ENCODE results near the gene COL10A1. TPM values are rescaled to one million over a fixed set of nuclear protein-coding genes. Genes with fewer than 3 reads are reported as not detected.

Gene COL10A1
- total RNA-seq = not detected
- long read RNA-seq, partial matches to known transcripts = 0 of 2 reads
- long read RNA-seq, other reads (novel, unspliced or antisense) = 2 of 2 reads

DNA sequence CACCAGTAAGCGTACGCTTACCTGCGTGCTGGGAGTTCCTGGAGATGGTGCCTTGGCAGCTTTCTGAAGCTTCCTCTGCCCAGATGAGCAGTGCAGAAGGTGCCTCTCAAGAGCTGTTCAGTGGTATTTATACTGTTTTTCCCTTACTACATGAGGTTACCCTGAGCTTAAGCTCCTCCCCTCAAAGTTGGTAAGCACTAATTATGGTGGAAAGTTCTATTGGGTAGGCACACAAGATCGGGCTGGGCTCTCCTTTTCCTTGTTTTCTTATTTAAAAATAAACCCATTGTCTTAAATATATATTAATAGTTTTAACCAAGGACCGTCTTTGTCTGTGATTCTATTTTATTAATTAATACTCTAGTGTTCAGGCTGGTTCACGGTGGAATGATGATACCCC is at the start of gene COL10A1:
COL10A1 (minus strand) TSS at position 101 of the 400 bp plus-strand sequence. CDS start 640 bp downstream, outside the sequence.
- DNase-seq = no peak
- intact Hi-C loops (cut with micrococcal nuclease) = no loop called here
- ATAC-seq = no peak

- intact Hi-C loops (cut with micrococcal nuclease) = no loop called here
- no peak for DNase-seq
- ATAC-seq = no peak
These were observed 49.4 kb upstream of the COL10A1 start for GRCh38 chr6:116175344-116175743.

- intact Hi-C loops (cut with micrococcal nuclease) = no loop called here
- peak; percentile 61 for ATAC-seq
- DNase-seq = no peak
These were observed 48.0 kb upstream of the COL10A1 start for GRCh38 chr6:116173928-116174327.

DNA sequence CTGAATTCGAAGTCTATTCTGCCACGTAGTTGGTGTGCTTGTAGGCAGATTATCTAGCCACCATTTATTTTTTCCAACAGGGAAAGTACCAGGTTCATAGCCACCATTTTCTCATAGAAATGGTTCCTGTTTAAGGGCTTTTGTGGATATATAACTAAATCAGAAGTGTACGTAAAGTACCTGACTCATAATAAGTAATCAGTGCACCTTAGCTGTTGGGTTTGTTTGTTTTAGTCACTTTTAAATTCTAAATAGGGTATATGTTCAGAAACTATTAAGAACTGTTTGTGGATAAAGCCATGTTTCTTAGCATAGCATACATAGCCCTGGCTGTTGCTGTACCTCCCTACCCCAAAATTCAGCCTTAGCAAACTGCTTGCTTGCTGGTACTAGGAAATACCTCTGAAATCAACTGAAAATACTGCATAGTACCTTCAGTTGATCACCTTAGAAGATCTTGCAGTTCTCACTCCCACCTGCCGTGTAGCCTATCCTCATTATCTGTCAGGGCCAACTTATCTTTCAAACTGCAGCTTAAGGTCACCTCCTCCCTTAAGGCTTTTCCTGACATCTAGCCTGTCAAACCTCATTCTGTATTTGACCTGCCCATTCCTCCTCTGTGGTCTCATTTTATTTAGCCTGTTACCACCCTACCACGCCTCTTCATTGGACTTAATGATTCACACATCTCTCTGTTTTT is 44.6 kb upstream of the COL10A1 start:
- no peak for ATAC-seq
- intact Hi-C loops (cut with micrococcal nuclease) = no loop called here
- no peak for DNase-seq

GRCh38 chr6:116169880-116170279 is 43.9 kb upstream of the COL10A1 start:
- ATAC-seq (no peak), DNase-seq (no peak)
- intact Hi-C loops (cut with micrococcal nuclease) = no loop called here

DNA sequence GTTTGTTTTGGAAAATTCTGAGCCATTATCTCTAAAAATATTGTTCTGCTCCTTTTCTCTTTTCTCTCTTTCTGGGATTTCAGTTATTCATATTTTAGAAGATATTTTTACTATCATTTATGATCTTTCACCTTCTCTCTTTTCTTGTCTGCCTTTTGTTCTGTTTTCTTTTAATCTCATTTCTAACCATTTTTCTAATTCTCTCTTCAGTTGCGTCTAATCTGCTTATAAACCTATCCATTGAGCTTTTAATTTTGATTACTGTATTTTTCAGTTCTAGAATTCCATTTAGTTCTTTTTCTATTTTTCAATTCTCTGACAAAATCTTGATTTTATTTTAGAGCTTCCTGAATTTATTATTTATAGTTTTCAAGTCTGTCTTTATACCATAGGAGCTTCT is 42.2 kb upstream of the COL10A1 start:
- ATAC-seq = no peak
- no peak for DNase-seq
- intact Hi-C loops (cut with micrococcal nuclease) = no loop called here

DNA sequence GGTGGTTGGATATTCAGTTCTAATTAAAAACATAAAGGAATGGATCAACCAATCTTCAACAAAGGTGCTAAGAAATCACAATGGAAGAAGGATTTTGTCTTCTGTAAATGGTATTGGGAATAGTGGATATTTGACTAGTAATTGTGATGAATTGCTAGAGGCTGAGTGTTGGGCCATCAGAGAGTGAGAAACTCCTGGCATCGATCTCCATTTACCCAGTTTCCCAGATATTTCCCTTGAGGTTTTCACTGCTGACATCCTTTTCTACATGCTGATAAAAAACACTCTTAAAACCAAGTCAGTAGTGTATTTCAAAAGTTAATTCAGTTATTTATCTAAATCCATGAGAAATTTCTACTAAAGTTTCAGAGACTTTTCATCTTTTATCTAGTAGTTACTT is 40.4 kb upstream of the COL10A1 start:
- intact Hi-C loops (cut with micrococcal nuclease) = no loop called here
- DNase-seq (no peak), ATAC-seq (no peak)

DNA sequence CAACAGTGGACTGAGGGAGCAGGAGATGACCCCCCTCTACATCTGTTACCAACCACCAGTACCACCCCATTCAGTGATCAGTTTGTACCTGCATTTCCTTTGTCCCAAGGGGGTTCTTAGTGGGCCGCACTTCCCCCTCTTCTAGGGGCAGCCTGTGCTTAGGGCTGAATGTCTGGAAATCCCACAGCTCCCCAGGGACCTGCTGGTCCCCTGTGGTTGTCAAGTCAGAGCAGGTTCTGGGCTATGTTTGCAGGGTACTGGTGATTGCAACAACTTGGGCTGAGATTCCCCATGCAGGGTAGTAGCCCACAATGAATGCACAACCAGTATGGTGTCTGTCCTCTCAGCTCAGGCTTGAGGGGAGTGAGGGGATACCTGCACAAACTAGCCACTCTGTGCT is 39.7 kb upstream of the COL10A1 start:
- DNase-seq (no peak), ATAC-seq (no peak)
- intact Hi-C loops (cut with micrococcal nuclease) = no loop called here

GRCh38 chr6:116159782-116160524 is 34.0 kb upstream of the COL10A1 start:
- intact Hi-C loops (cut with micrococcal nuclease) = no loop called here
- no peak for ATAC-seq
- DNase-seq = no peak

- DNase-seq (no peak), ATAC-seq (no peak)
- intact Hi-C loops (cut with micrococcal nuclease) = no loop called here
These were observed 32.7 kb upstream of the COL10A1 start for GRCh38 chr6:116158641-116159040.

DNA sequence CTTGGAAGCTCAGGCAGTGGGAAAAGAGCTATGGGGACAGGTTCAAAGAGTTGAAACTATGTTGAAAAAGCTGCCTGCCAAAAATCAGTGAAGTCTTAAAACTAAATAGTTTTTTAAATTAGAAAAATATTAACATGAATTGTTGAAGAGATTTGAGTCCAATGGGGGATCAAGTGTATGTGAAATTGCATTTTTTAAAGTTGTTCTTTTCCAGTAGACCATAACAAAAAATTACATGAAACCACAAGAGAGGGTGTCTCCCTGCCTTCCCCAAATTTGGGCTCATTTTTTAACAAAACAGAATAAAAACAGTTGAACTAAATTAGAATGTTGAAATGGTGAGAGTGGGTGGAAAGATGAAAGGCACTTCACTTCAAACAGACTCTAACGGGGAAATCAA is 31.5 kb upstream of the COL10A1 start:
- ATAC-seq = no peak
- DNase-seq = no peak
- intact Hi-C loops (cut with micrococcal nuclease) = no loop called here

DNA sequence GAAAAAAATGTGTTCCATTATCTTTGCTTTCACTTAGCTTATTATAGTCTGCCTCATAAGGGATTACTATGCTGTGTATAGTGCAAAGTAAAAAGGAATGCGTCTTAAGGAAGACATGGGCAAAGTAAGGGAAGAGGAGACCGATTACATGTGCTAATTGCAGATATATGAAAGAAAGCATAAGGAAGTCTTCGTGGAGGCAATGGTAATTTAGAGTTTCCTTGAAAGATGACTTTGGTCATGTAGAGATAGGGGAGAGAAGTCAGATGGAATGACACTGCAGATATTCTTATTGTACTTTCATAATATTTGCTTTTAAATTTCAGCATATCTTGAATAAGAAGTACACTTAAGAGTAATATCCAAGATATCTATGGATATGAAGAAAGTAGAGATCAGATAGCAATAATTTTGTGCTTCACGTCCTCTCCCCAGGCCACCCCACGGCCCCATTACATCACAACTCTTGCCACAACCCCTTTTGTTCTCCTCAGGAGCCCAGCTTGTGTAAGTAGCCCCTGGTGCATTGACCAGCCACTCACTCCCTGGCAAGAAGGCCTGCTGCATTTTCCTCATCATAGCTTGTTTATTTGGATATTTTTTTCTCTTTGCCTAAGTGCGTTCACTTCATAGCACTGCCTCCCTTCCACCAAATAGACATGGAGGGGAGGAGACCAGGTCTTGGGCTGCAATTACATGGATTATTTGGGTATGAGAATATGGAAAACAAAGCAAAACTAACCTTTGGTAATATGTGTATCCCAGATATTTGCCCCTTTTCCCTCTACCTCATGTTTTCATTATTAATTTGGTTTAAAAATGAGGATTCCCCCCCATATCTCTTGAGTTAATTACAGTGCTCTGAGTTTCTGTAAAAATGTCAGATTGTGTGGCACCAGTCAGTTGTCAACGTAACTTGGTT is 30.7 kb upstream of the COL10A1 start:
- intact Hi-C loops (cut with micrococcal nuclease) = no loop called here
- ATAC-seq (no peak), DNase-seq (no peak)

DNA sequence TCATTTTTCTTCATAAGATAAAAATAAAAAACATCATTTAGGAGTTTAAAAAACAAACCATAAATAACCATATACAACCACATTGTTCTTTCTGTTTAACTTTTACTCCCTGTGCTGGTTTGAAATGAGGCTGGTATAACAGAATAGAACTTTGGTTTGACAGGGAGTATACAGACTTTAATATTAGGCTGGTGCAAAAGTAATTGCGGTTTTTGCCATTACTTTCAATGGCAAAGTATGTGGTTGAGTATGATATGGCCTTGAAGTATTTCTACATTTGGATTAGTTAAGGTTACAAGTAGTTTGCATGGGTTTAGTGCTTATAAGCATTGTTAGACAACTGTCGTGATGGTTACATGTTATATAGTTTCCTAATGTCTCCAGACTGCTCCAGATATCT is 29.0 kb upstream of the COL10A1 start:
- ATAC-seq (no peak), DNase-seq (no peak)
- intact Hi-C loops (cut with micrococcal nuclease) = no loop called here

DNA sequence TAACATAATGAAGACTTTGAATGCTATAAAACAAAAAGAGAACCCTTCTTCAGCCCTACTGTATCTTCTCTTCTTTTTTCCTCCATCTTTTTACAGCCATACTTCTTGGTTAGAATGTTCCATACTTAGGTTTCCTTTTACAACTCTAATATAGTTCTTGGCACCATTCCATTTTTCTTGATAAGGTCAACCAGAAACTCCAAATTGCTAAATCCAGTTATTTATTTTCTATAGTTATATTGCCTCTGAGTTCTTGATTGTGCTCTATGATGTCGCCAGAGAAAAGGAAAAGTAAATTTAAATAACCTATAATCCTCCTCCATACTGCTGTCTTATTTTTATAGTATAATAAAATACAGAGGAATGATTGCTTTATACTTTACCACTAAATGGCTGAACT is 26.7 kb upstream of the COL10A1 start:
- ATAC-seq (no peak), DNase-seq (no peak)
- intact Hi-C loops (cut with micrococcal nuclease) = no loop called here

DNA sequence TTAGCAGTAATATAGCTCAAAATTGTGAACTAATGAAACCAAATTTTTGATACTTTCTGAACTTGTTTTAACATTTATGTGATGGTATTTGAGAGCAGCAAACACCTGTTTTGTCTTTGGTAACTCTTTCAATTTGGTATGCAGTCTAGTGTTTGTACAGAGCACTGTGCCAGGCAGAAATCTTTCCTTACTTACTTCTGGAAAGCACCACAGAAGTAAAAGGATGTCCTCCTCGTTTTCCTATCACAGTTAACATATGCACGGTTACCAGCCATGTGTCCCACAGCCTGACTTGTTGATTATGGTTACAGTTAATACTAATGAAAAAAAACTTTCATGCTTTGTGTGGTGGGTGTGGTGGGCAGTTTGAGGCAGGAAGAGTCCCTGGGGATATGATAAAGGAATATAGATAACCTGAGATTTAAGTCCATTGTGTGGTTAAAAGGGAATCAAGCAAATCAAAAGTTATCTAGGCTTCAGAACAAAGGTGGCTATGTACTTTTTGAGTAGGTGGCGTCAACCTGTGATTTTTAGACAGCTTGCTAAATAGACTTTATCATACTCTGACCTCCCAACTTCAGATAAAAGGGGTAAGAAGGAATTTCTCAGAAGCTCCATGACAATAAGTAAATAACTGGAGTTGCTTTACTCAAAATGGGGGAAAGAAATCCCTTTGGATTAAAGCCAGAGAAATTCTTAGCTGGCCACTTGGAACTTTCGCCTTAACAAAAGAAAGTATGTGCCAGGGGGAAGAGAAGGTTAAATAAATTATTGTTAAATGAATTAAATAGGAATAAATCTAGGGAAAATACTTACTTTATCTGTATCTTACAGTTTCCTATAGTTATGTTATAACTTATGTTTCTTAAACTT is 20.1 kb upstream of the COL10A1 start:
- DNase-seq = no peak
- ATAC-seq = no peak
- intact Hi-C loops (cut with micrococcal nuclease) = no loop called here

GRCh38 chr6:116144605-116145004 is 18.7 kb upstream of the COL10A1 start:
- intact Hi-C loops (cut with micrococcal nuclease) = no loop called here
- DNase-seq (no peak), ATAC-seq (peak; percentile 59)

- intact Hi-C loops (cut with micrococcal nuclease) = no loop called here
- ATAC-seq (no peak), DNase-seq (no peak)
These were observed 14.0 kb upstream of the COL10A1 start for GRCh38 chr6:116139917-116140316.

GRCh38 chr6:116136933-116137340 is 11.0 kb upstream of the COL10A1 start:
- intact Hi-C loops (cut with micrococcal nuclease) = no loop called here
- no peak for DNase-seq
- ATAC-seq = no peak

- intact Hi-C loops (cut with micrococcal nuclease) = no loop called here
These were observed 10.4 kb upstream of the COL10A1 start for GRCh38 chr6:116136373-116136772.

More at GRCh38 chr6:116136373-116136772, 10.4 kb upstream of the COL10A1 start:
- ATAC-seq (no peak), DNase-seq (no peak)

All from left ventricle myocardium superior (tissue), 1 donor.